ENCODE results near the gene NXNL1.
A peak's percentile ranks its signal among the peaks of the same experiment; 100 is the strongest.

Gene NXNL1

DNA sequence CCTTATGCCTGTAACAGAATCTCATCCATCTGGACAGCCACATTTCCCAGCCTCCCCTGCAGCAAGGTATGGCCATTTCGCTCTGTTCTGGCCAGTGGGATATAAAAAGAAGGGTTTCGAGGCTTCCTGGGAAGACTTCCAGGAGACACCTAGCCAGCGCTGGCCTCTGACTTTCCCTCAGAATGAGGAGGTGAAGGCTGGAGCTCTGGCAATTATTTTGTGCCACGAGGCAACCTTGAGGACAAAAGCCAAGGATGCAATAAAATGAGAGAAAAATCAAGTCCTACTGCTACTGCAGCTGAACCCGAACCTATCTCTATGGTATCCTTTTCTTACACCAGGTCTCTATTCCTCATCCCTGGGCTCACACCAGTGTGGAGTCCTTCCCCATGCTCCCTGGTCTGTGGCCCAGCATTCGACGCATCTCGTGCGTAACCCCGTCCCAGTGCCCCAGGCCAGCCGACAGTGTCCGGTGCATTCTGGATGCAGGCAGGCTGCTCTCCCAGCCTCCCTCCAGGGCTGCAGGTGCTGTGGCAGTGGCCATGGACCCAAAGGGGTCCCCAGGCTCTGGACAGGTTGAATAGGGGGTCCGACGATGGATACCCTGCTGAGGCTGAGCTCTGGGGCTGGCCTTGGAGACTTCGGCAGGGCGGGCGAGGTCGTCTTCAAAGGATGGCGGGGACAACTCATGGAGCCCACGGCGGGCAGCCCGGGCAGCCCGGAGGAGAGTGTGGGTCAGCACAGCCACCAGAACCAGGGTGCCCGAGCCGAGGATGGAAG, 24.4 kb downstream of the NXNL1 start:
- TF ChIP-seq, protein P1, sequence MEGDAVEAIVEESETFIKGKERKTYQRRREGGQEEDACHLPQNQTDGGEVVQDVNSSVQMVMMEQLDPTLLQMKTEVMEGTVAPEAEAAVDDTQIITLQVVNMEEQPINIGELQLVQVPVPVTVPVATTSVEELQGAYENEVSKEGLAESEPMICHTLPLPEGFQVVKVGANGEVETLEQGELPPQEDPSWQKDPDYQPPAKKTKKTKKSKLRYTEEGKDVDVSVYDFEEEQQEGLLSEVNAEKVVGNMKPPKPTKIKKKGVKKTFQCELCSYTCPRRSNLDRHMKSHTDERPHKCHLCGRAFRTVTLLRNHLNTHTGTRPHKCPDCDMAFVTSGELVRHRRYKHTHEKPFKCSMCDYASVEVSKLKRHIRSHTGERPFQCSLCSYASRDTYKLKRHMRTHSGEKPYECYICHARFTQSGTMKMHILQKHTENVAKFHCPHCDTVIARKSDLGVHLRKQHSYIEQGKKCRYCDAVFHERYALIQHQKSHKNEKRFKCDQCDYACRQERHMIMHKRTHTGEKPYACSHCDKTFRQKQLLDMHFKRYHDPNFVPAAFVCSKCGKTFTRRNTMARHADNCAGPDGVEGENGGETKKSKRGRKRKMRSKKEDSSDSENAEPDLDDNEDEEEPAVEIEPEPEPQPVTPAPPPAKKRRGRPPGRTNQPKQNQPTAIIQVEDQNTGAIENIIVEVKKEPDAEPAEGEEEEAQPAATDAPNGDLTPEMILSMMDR (conservative IDR thresholded peaks at IDR 0.05) = no peak
- H3K27ac ChIP-seq = no peak overlapping the region

GRCh38 chr19:17435218-17435617, 25.5 kb downstream of the NXNL1 start:
- H3K27ac ChIP-seq = no peak overlapping the region
- TF ChIP-seq, protein P1 (conservative IDR thresholded peaks at IDR 0.05) = no peak

DNA sequence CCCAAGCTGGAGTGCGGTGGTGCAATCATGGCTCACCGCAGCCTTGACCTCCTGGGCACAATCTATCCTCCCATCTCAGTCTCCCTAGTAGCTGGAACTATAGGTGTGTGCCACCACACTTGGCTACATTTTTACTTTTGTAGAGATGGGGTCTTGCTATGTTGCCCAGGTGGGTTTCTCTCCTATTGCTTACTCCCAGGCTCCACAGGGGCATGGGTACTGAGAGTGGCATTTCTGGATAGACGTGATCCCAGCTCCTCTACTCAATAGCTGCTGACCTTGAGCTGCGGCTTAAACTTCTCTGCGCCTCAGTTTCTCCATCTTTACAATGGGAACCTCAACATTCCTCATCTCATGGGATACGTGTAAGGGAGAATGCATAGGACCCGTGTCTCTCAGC, 29.3 kb downstream of the NXNL1 start:
- TF ChIP-seq, protein P1 (conservative IDR thresholded peaks at IDR 0.05) = no peak
- H3K27ac ChIP-seq = no peak overlapping the region

GRCh38 chr19:17429641-17430113, 31.0 kb downstream of the NXNL1 start:
- no peak overlapping the region for H3K27ac ChIP-seq
- TF ChIP-seq, protein P1 (conservative IDR thresholded peaks at IDR 0.05) = no peak

- H3K27ac ChIP-seq = no peak overlapping the region
These were observed 35.9 kb downstream of the NXNL1 start for GRCh38 chr19:17424743-17425365.

DNA sequence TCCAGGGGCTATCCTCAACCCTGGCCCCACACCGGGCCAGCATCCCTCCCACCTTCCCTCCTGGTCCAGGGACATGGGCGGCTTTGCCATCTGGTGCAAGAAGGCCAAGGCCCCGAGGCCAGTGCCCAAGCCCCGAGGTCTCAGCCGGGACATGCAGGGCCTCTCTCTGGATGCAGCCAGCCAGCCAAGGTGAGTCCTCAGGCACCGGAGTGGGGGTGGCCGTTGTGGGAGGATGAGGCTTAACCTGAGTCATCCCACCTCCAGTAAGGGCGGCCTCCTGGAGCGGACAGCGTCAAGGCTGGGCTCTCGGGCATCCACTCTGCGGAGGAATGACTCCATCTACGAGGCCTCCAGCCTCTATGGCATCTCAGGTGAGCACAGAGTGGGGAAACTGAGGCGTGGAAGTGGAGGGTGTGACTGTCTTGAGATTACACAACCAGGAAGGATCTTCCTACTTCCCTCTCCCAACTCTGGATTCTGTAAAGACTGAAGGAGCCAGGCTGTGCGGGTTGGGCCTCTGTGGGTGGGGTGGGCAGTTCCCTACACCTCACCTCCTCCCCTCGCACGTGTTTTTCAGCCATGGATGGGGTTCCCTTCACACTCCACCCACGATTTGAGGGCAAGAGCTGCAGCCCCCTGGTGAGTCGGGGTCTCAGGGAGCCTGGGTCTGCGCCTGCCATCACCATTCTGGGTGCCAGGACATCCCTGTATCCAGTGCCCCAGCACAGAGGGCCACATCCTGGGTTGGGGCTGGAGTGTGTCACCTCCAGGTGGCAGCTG, 37.1 kb downstream of the NXNL1 start:
- TF ChIP-seq, protein P1 (conservative IDR thresholded peaks at IDR 0.05) = no peak
- H3K27ac ChIP-seq = no peak overlapping the region

More at GRCh38 chr19:17424743-17425365, 35.9 kb downstream of the NXNL1 start:
- TF ChIP-seq, protein P1 (conservative IDR thresholded peaks at IDR 0.05) = peak; percentile 30; the same call in 1 of the 2 replicates

DNA sequence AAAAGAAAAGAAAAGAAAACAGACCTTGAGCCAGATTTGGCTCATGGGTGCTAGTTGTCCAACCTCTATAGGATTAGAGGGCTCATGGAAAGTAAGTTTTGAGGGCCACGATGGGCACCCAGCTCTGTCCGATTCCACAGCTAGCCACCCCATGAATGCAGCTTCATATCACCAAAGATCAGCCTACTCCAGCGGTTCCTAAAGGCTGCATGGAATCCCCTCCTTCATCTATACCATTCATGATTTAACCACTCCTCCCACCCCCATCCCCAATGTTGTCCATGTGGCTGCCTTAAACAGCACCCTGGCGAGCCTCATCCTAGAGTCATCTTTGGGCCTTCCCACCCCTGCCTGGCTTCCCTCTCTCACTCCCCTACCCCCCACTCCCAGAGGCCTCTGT, 38.8 kb downstream of the NXNL1 start:
- H3K27ac ChIP-seq = no peak overlapping the region
- TF ChIP-seq, protein P1 (conservative IDR thresholded peaks at IDR 0.05) = no peak

All from VCaP (cell line).